Esophagus squamous epithelium (tissue), 5 donors: ENCODE results near the gene SCN3B. TPM values are rescaled to one million over a fixed set of nuclear protein-coding genes. Genes with fewer than 3 reads are reported as not detected.

ENCODE experiments used
- DNase-seq: peaks from one replicate; lab custom pipeline; 2025; lab: John Stamatoyannopoulos, UW
- H3K27ac ChIP-seq, 4 donors: fragments of 200-600 bp; sonication (generic); one replicate each; pipeline ENCODE4 v1.5.1; 2016 to 2019; ENCODE audit warnings: mild to moderate bottlenecking in 1 of 4
- H3K27me3 ChIP-seq, 4 donors: fragments of 200-600 bp; sonication (generic); 1 replicate in 3 of 4; 2 replicates in 1 of 4; pipeline versions ENCODE4 v1.5.1 to v1.6.0; 2017 to 2021; ENCODE audit warnings: antibody characterized with exemption in 1 of 4
- H3K36me3 ChIP-seq, 3 donors: fragments of 200-600 bp; sonication (generic); one replicate each; pipeline ENCODE4 v1.5.1; 2016 to 2019
- H3K4me1 ChIP-seq, 3 donors: fragments of 200-600 bp; sonication (generic); one replicate each; pipeline ENCODE4 v1.5.1; 2017 to 2019
- H3K4me3 ChIP-seq, 4 donors: fragments of 200-600 bp; sonication (generic); 1 replicate in 3 of 4; 2 replicates in 1 of 4; pipeline ENCODE4 v1.5.1; 2016 to 2019; ENCODE audit warnings: mild to moderate bottlenecking in 2 of 4, moderate library complexity in 1 of 4
- H3K9me3 ChIP-seq, 3 donors: fragments of 200-600 bp; sonication (generic); one replicate each; pipeline ENCODE4 v1.5.1; 2016 to 2019
- POLR2A ChIP-seq, 4 donors: fragments of 450-650 bp; IDR thresholded peaks; one replicate each; pipeline ENCODE4 v1.6.1; 2017; ENCODE audit warnings: antibody characterized with exemption in 4 of 4, mild to moderate bottlenecking in 4 of 4, moderate library complexity in 3 of 4
- WGBS, 2 donors: methylation state at CpG; one replicate each; pipeline ENCODE4 v1.1.5; 2018; 5-methylcytosine and 5-hydroxymethylcytosine counted together
- intact Hi-C: fragments of 100-400 bp; cut with DNase I; formaldehyde crosslinking; loops from one replicate; pipeline ENCODE4 v1.15.0; 2022
- total RNA-seq, 4 donors: library from RNA; depleted of rRNA; stranded (reverse); fragments of >200 nt; gene quantifications; one replicate each; pipeline ENCODE4 v1.1.0, GENCODE V29; 2016
- TF ChIP-seq, protein P1 (sequence below), 6 experiments: fragments of 450-650 bp in 4 of 6; fragments of 200-600 bp in 2 of 6; sonication (generic) in 2 of 6; IDR thresholded peaks; one replicate each; pipeline ENCODE4 v1.5.1; 2016 to 2019; ENCODE audit warnings: antibody characterized with exemption in 6 of 6, mild to moderate bottlenecking in 4 of 6, moderate library complexity in 4 of 6
- donor health status: DM: yes; HTN: yes; CAD: no.

SCN3B gene
- total RNA-seq, 4 donors from 2014 or later, result 0.06 to 3.4 (median 0.83) TPM; not detected in 1

DNA sequence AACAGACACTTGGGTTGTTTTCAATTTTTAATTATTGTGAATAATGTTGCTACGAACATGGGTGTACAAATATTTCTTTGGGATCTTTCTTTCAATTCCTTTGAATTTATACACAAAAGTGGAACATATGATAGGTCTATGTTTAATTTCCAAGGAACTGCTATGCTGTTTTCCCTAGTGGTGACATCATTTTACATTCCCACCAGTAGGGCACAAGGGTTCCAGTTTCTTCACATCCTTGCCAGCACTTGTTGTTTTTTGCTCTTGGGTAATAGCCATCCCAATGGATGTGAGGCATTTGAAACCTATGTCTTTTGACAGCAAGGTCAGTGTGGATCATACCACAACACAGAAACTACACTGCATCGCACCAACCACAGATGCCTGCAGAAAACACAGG, 41.8 kb upstream of the SCN3B start:
- WGBS, 2 donors, result 81 to 87% methylated on average over 2 of the region's 2 CpGs

DNA sequence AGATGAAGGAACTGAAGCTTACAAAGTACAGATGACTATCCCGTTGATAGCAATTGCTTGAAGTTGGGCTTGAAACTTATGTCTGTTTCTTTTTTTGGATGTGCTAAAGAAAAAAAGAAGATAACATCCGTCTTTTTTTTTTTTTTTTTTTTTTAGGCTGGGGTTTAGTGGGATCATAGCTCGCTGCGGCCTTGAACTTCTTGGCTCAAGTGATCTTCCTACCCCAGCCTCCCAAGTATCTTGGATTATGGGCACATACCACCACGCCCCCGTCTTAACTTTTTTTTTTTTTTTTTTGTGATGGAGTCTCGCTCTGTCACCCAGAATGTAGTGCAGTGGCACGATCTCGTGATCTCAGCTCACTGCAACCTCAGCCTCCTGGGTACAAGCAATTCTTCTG, 40.8 kb upstream of the SCN3B start:
- Histone ChIP-seq H3K27ac (no peak overlapping the region), H3K9me3 (no peaks in the 10 kb centered on the region), H3K4me3 (no peak overlapping the region), H3K4me1 (no peaks in the 10 kb centered on the region), H3K27me3 (peaks cover 0 to 47% (median under 1%) of the 10 kb centered on the region in 4 donors), H3K36me3 (no peaks in the 10 kb centered on the region)
- intact Hi-C loops, result no loop called here
- 84 to 92% methylated on average over 9 of the region's 9 CpGs for WGBS, 2 donors
- DNase-seq, result no peak
- TF ChIP-seq POLR2A (IDR thresholded peaks at IDR 0.05), result no peak
- TF ChIP-seq, protein P1, sequence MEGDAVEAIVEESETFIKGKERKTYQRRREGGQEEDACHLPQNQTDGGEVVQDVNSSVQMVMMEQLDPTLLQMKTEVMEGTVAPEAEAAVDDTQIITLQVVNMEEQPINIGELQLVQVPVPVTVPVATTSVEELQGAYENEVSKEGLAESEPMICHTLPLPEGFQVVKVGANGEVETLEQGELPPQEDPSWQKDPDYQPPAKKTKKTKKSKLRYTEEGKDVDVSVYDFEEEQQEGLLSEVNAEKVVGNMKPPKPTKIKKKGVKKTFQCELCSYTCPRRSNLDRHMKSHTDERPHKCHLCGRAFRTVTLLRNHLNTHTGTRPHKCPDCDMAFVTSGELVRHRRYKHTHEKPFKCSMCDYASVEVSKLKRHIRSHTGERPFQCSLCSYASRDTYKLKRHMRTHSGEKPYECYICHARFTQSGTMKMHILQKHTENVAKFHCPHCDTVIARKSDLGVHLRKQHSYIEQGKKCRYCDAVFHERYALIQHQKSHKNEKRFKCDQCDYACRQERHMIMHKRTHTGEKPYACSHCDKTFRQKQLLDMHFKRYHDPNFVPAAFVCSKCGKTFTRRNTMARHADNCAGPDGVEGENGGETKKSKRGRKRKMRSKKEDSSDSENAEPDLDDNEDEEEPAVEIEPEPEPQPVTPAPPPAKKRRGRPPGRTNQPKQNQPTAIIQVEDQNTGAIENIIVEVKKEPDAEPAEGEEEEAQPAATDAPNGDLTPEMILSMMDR (IDR thresholded peaks at IDR 0.05), result no peak

More for the DNA sequence above, 41.8 kb upstream of the SCN3B start:
- intact Hi-C loops, result no loop called here
- Histone ChIP-seq H3K36me3 (no peaks in the 10 kb centered on the region), H3K27me3 (peaks cover 0 to 42% (median 0%) of the 10 kb centered on the region in 4 donors), H3K27ac (no peak overlapping the region), H3K4me1 (no peaks in the 10 kb centered on the region), H3K4me3 (no peak overlapping the region), H3K9me3 (no peaks in the 10 kb centered on the region)
- TF ChIP-seq, protein P1 (IDR thresholded peaks at IDR 0.05), result no peak
- TF ChIP-seq POLR2A (IDR thresholded peaks at IDR 0.05), result no peak
- no peak for DNase-seq

DNA sequence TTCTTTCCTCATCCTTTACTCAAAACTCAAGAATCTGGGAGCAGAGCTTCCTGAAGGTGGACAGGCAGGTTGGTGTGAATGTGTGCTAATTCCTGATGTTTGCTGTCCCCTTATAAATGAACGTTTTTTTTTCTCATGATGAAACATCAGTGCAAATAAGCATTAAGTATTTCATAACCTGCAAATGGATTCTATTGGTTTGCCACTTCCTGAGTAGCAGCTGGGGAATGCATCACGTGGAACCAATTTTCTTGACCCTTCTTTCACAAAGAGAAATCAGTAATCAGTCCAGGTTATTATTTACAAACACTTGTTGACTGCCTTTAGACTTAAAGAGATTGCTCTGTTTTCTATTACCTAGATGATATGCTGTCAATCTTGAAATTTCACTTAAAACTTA, 40.1 kb upstream of the SCN3B start:
- DNase-seq, result no peak
- Histone ChIP-seq H3K27ac (no peak overlapping the region), H3K4me3 (no peak overlapping the region), H3K36me3 (no peaks in the 10 kb centered on the region), H3K4me1 (no peaks in the 10 kb centered on the region), H3K9me3 (no peaks in the 10 kb centered on the region), H3K27me3 (peaks cover 0 to 53% (median 1%) of the 10 kb centered on the region in 4 donors)
- TF ChIP-seq, protein P1 (IDR thresholded peaks at IDR 0.05), result no peak
- TF ChIP-seq POLR2A (IDR thresholded peaks at IDR 0.05), result no peak
- intact Hi-C loops, result no loop called here
- 32 to 42% methylated on average over 2 of the region's 2 CpGs for WGBS, 2 donors

DNA sequence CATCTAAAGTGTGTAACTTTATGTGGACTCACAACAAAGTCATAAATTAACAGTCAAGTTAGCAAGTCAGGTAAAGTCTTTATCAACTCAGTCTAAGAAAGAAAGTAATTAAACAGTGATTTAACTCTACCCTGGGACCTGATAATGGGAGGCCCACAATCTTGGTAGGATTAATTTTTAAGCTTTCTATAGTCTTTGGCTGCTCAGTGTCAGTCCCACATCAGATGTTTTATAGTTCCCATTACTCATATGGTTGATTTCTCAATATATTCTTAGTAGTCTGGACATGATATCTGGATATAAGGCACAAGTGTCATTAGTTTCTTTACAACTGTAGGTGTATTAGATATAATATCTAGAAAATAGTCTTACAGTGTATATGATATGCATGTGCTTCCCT, 38.5 kb upstream of the SCN3B start:
- H3K27me3 ChIP-seq, result peaks cover 0 to 58% (median 1%) of the 10 kb centered on the region in 4 donors
- H3K4me1 ChIP-seq, result no peaks in the 10 kb centered on the region
- no peak for TF ChIP-seq POLR2A (IDR thresholded peaks at IDR 0.05)
- TF ChIP-seq, protein P1 (IDR thresholded peaks at IDR 0.05), result no peak
- no peak for DNase-seq
- no peaks in the 10 kb centered on the region for H3K9me3 ChIP-seq
- H3K27ac ChIP-seq, result no peak overlapping the region
- H3K36me3 ChIP-seq, result no peaks in the 10 kb centered on the region
- intact Hi-C loops, result no loop called here
- no peak overlapping the region for H3K4me3 ChIP-seq

DNA sequence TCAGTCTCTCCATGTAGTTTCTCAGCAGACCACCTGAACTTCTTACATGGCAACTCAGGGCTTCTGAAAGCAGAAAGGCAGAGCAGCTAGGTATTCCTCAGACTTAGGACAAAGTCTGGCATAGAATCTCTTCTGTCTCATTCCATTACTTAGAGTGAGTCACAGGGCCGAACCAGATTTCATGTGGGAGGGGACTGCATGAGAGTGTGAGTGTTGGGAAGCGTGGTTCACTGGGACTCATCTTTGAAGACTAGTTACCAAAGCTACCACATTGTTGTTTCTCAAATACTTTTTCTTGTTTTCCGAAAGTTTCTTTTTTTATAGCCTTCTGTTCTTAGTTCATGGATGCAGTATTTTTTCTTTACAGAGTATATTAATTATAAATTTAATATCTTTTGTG, 36.1 kb upstream of the SCN3B start:
- Histone ChIP-seq H3K4me1 (no peaks in the 10 kb centered on the region), H3K36me3 (no peaks in the 10 kb centered on the region), H3K4me3 (no peak overlapping the region), H3K27me3 (peaks cover 0 to 48% (median 1%) of the 10 kb centered on the region in 4 donors), H3K9me3 (no peaks in the 10 kb centered on the region), H3K27ac (no peak overlapping the region)
- intact Hi-C loops, result no loop called here
- no peak for DNase-seq
- 42 to 59% methylated on average over 3 of the region's 3 CpGs for WGBS, 2 donors
- TF ChIP-seq POLR2A (IDR thresholded peaks at IDR 0.05), result no peak
- TF ChIP-seq, protein P1 (IDR thresholded peaks at IDR 0.05), result no peak
